Measurements from ENCODE around the gene B4GALNT1. TPM values are rescaled to one million over a fixed set of nuclear protein-coding genes. Genes with fewer than 3 reads are reported as not detected.

B4GALNT1 gene
- polyA plus RNA-seq, 1 donor (not counting 4 experiments of a cell fraction or from before 2014, with no cell fraction given), result 0.08 TPM

DNA sequence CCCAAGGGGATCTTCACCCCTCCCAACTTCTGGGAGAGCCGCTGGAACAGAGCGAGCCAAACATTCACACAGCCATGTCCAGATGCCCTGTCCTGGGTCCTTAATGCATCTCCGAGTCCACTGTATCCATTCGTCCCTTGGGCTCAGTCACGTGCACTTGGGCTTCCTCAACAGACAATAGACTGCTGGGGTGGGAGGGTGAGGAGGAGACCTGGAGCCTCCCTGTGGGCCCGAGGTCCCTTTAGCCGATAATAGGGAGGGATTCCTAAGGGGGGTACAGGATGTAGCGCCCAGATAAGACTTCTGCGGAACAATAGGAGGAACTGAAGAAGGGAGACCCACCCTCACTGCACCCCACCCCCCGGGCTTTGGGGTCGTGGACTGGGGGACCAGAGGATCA is 15.1 kb downstream of the B4GALNT1 start:
- Histone ChIP-seq H4K20me1 (ENCODE audit: control insufficient read depth, extremely low read depth, insufficient read depth, low read length) (peaks cover 3% of the 10 kb centered on the region), H3K9me1 (ENCODE audit: control insufficient read depth, extremely low read depth, insufficient read depth, low read length) (no peaks in the 10 kb centered on the region), H3K79me2 (ENCODE audit: control insufficient read depth, insufficient read depth, low read length) (no peaks in the 10 kb centered on the region), H3K36me3 (ENCODE audit: control insufficient read depth in 2 of 2, extremely low read depth in 1 of 2, insufficient read depth in 2 of 2, low read length in 2 of 2) (no peaks in the 10 kb centered on the region), H3K9me3 (ENCODE audit: control insufficient read depth, low read depth, low read length) (no peaks in the 10 kb centered on the region), H3K27me3 (ENCODE audit: control insufficient read depth, extremely low read depth, insufficient read depth, low read length) (peaks cover 75% of the 10 kb centered on the region), H3K27ac (ENCODE audit: control insufficient read depth, insufficient read depth, low read length) (no peak overlapping the region), H3K4me2 (ENCODE audit: control insufficient read depth, extremely low read depth, insufficient read depth, low read depth, low read length) (no peak overlapping the region), H3K9ac (ENCODE audit: control insufficient read depth, extremely low read depth, insufficient read depth, low read length) (no peak overlapping the region), H3K4me3 (ENCODE audit: control insufficient read depth in 2 of 3, extremely low read depth in 1 of 3, insufficient read depth in 2 of 3, low read depth in 1 of 3, low read length in 3 of 3) (no peak overlapping the region), H2AFZ (ENCODE audit: control insufficient read depth, low read length) (no peak overlapping the region), H3K4me1 (ENCODE audit: control insufficient read depth, extremely low read depth, insufficient read depth, low read length) (peaks cover 17% of the 10 kb centered on the region)
- no peak for TF ChIP-seq CTCF (optimal IDR thresholded peaks at IDR 0.05 in 1 of 3, IDR thresholded peaks at IDR 0.05 in 1 of 3, conservative IDR thresholded peaks at IDR 0.05 in 1 of 3; ENCODE audit: extremely low read depth in 1 of 3, insufficient read depth in 2 of 3, low read length in 3 of 3)
- no peak for TF ChIP-seq EZH2 (IDR thresholded peaks at IDR 0.05; ENCODE audit: low read length)
- FAIRE-seq (no peak), DNase-seq (ENCODE audit: low read depth, low spot score) (no peak)
- dilution Hi-C loops (cut with MboI; ENCODE audit: extremely low pct_ligation_motif_present, low sequenced_read_pairs), result no loop called here

- H3K27me3 ChIP-seq (ENCODE audit: control insufficient read depth, extremely low read depth, insufficient read depth, low read length), result peaks cover 73% of the 10 kb centered on the region
- DNase-seq (ENCODE audit: low read depth, low spot score) (peak; percentile 26), FAIRE-seq (no peak)
Measured at GRCh38 chr12:57616383-57617101, 16.5 kb downstream of the B4GALNT1 start.

More at GRCh38 chr12:57616383-57617101, 16.5 kb downstream of the B4GALNT1 start:
- H3K9me1 ChIP-seq (ENCODE audit: control insufficient read depth, extremely low read depth, insufficient read depth, low read length), result no peaks in the 10 kb centered on the region
- H3K4me1 ChIP-seq (ENCODE audit: control insufficient read depth, extremely low read depth, insufficient read depth, low read length), result peaks cover 12% of the 10 kb centered on the region
- no peak overlapping the region for H3K27ac ChIP-seq (ENCODE audit: control insufficient read depth, insufficient read depth, low read length)
- H3K9me3 ChIP-seq (ENCODE audit: control insufficient read depth, low read depth, low read length), result no peaks in the 10 kb centered on the region
- no peak overlapping the region for H3K9ac ChIP-seq (ENCODE audit: control insufficient read depth, extremely low read depth, insufficient read depth, low read length)
- H3K4me3 ChIP-seq (ENCODE audit: control insufficient read depth in 2 of 3, extremely low read depth in 1 of 3, insufficient read depth in 2 of 3, low read depth in 1 of 3, low read length in 3 of 3), result no peak overlapping the region
- H2AFZ ChIP-seq (ENCODE audit: control insufficient read depth, low read length), result no peak overlapping the region
- TF ChIP-seq EZH2 (IDR thresholded peaks at IDR 0.05; ENCODE audit: low read length) (no peak), CTCF (optimal IDR thresholded peaks at IDR 0.05 in 1 of 3, IDR thresholded peaks at IDR 0.05 in 1 of 3, conservative IDR thresholded peaks at IDR 0.05 in 1 of 3; ENCODE audit: extremely low read depth in 1 of 3, insufficient read depth in 2 of 3, low read length in 3 of 3) (no peak)
- H3K4me2 ChIP-seq (ENCODE audit: control insufficient read depth, extremely low read depth, insufficient read depth, low read depth, low read length), result no peak overlapping the region
- H3K36me3 ChIP-seq (ENCODE audit: control insufficient read depth in 2 of 2, extremely low read depth in 1 of 2, insufficient read depth in 2 of 2, low read length in 2 of 2), result no peaks in the 10 kb centered on the region
- H3K79me2 ChIP-seq (ENCODE audit: control insufficient read depth, insufficient read depth, low read length), result no peaks in the 10 kb centered on the region
- no peaks in the 10 kb centered on the region for H4K20me1 ChIP-seq (ENCODE audit: control insufficient read depth, extremely low read depth, insufficient read depth, low read length)
- dilution Hi-C loops (cut with MboI; ENCODE audit: extremely low pct_ligation_motif_present, low sequenced_read_pairs), result no loop called here

All from keratinocyte (primary cell).